ENCODE results near the gene JARID2.

DNA sequence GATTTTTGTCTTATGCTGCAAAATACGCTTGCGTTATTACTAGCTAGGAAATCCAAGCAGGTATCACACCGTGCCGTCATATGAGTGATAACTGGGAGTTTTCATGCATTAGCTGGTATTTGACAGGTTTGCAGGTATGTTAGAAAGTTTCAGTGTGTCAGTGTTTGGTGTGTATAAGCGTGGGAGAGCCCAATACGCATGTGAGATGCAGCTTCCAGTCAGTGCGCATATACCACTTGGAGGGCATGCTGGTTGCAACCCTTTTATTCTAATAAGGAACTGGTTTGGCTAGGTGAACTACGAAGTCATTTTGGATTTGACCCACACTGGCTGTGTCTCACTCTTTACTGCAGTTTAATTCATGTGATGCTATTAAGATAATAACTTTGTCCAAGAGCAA is 35.1 kb downstream of the JARID2 start:
- TF ChIP-seq, protein P1, sequence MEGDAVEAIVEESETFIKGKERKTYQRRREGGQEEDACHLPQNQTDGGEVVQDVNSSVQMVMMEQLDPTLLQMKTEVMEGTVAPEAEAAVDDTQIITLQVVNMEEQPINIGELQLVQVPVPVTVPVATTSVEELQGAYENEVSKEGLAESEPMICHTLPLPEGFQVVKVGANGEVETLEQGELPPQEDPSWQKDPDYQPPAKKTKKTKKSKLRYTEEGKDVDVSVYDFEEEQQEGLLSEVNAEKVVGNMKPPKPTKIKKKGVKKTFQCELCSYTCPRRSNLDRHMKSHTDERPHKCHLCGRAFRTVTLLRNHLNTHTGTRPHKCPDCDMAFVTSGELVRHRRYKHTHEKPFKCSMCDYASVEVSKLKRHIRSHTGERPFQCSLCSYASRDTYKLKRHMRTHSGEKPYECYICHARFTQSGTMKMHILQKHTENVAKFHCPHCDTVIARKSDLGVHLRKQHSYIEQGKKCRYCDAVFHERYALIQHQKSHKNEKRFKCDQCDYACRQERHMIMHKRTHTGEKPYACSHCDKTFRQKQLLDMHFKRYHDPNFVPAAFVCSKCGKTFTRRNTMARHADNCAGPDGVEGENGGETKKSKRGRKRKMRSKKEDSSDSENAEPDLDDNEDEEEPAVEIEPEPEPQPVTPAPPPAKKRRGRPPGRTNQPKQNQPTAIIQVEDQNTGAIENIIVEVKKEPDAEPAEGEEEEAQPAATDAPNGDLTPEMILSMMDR (conservative IDR thresholded peaks at IDR 0.05; ENCODE audit: low read length), result no peak
- TF ChIP-seq EZH2phosphoT487 (IDR thresholded peaks at IDR 0.05; ENCODE audit: borderline replicate concordance, low read depth, low read length), result no peak
